Stimulated activated CD8-positive, alpha-beta memory T cell treated with anti-CD3 and anti-CD28 coated beads, Interleukin-7, amount 100 ng/mL, for 24 hours (primary cell): ENCODE data around the gene ESR1.
"Not testable (repeated sequence)": the region's sequence is repeated elsewhere in the genome, so short reads cannot be mapped to it uniquely, and the experiment has no call there.

ENCODE experiments used
- DNase-seq: peaks from one replicate; pipeline ENCODE4 v3.0.0-alpha.2; 2020; ENCODE audit warnings: low read depth

ESR1 gene

DNA sequence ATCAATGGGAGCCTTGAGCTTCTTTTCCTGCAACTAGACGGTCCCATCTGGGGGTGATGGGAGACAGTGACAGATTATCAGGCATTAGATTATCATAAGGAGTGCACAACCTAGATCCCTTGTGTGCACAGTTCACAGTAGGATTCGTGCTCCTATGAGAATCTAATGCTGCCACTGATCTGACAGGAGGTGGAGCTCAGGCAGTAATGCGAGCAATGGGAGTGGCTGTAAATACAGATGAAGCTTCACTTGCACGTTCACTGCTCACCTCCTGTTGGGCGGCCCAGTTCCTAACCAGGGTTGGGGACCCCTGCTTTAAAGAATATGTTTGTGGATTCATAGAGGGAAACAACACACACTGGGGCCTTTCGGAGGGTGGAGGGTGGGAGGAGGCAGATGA lies 180.7 kb downstream of the ESR1 start:
- not testable (repeated sequence) for DNase-seq

DNA sequence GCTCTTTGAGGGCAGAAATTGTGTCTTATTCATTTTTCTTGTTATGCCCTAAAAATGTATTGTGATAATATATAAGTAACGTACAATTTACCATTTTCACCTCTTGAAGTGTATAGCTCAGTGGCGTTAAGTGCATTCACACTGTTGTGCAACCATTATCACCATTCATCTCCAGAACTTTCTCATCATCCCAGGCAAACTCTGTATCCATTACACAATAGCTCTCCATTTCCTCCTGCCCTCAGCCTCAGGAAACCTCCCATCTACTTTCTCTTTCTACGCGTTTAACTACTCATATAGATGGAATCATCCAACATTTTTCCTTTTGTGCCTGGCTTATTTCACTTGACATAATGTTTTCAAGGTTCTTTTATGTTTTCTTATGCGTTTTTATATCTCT lies 184.6 kb downstream of the ESR1 start:
- no peak for DNase-seq

DNA sequence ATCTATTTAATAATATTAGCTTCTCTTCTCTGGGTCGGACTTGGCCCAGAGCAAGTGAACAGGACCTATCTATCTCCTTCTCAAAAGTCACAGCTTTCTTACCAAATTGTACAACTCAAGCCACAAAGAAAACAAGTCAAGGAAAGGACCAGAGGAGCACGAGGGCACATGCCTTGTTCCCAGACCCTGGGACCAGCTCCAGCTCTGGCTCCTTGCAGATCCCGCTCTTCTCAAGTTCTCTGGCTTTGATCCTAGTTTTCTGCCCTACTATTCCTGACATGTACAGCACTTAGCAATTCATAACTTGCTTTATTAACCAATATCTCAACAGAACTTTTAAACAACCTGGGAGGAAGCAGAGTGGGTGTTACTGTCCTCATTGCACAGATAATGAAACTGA lies 185.9 kb downstream of the ESR1 start:
- DNase-seq, result no peak

DNA sequence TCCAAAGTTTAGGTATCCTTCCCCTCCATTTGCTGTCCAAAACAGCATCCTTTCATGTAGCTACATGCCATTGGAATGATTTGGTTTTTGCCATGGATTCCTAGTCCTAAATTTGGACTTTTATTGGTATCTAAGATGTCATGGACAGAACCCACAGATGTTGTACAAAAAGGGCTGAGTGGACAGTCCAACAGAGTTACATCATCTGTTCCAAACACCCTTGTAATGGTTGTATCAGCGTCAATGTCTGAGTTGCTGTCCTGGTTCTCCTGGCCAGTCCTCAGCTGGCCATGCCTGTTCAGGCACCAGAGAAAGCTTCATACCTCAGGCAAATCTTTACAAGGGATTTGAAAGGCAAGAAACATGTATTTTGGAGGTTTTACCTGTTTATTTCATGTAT lies 191.3 kb downstream of the ESR1 start:
- DNase-seq, result no peak

DNA sequence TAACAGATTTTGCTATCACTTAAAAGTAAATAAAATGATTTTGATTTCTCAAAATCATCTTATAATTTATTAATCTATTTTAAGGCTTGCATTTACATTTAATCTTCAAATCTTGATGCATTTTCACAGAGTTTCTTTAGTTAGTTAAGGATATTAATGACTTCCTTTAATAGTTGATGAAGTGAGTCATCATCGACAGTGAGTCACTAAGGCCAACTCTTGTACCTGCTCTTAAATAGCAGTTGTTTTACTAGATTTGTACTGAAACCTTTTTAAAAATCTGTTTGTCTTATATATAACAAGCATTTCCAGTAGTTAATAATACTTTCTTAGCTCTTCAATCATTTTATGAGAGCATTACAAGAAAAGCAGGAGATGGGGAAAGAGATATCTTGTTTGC lies 191.7 kb downstream of the ESR1 start:
- no peak for DNase-seq

DNA sequence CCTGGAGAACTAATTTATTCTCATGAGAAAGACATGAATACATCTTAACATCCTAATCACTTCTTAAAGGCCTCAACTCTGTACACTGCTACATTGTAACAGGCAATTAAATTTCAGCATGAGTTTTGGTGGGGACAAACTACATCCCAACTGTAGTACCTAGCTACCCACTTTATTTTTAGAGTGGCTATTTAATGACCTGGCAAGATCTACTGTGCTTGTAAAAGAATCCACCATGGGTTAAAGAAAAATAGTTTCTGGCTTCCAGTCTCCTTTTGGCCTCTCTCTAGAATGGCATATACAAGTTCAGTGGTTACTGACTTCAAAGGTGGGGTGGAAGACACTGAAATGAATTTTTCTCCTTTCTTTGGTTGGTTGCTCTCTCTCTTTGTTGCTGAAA lies 193.9 kb downstream of the ESR1 start:
- no peak for DNase-seq

DNA sequence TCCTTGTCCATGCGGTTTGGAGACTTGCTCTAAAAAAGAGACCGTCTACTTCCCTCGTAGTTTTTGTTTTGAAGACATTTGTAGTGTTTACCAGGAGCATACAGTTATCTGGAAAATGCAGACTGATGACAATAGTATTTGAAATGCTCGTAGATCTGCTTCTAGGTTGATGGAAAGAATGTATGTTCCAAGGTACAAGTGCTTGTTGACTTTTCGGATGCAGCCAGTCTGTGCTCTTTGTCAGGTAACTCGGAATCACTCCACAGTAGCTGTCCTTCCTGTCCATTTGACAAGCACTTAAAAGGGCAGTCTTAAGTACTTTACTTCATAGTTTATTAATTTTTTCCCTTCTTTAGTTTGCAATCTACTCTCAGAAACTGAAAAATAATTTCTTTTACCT lies 194.8 kb downstream of the ESR1 start:
- DNase-seq, result no peak

DNA sequence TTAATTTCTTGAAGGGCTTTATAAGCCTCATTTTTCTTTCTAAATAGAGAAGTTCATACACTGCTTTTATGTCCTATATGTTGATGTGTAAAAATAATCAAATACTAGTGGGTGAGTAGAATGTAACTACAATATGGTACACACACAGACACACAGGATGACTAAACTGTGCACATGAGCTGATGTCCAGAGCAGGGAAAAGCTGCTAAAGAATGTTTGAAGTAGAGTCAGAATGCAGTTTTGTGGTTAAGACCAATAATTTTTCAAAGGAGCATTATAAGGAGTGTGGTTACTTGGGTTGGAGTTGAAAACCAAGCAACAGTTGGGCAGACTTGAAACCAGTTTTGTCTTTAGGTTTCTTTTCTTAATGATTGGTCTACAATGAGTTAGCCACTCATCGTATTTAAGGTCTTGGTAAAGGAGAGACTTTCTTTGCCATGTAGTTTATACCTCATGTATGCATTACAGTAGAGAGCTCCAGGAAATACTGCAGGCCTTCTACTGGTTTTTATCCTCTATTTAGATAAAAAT lies 196.6 kb downstream of the ESR1 start:
- DNase-seq, result no peak

DNA sequence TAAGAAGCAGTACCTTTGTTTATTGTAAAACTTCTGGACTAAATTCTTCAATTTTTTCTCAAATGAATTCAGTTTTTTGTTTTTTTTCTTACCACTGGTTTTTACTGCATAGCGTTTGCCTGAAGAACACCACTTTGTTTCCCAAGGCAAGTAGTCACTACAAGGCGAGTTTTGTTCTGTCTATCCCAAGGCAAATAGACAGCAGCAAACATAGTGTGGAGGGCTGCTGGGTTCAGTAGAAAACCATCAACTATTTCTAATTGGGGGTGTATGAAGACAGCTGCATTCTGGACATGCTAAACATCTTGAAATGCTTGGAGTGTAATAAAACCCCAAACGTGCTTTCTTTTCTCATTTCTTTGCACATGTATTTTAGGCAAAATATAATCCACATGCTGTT lies 197.4 kb downstream of the ESR1 start:
- no peak for DNase-seq

DNA sequence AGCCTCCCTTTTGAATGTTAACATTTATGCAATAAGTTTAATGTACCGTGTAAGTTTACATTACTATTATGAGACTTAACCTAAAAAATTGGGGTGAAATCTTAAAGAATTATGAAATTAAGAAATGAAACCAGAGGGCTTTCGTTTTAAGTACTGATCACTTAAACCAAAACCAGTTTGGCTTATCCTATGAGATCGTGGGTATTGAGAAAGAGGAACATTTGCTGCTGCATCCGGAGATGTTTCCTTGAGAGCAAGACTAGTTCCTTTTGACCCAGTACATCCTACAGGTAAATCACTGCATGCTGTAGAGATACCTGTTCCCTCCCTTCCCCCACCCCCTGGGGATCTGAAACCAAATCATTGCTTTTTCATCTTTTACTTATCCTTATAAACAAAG lies 201.3 kb downstream of the ESR1 start:
- no peak for DNase-seq

DNA sequence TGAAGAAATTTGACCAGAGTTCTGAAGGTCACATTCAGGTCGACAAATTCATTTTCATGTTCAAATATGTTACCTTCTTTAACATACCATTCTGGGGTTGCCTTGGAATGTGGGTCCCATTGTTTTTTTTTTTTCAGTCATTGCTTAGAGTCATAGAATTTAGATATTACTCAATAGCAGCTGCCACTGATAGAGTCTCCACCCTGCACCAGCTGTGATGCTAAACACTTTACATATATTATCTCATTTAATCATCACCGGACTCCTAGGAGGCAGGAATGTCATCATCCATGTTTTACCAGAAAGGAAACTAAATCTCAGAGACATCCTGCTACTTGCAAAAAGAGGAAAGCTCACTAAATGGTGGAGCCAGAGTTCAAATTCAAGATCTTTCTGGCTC lies 204.7 kb downstream of the ESR1 start:
- DNase-seq, result no peak

DNA sequence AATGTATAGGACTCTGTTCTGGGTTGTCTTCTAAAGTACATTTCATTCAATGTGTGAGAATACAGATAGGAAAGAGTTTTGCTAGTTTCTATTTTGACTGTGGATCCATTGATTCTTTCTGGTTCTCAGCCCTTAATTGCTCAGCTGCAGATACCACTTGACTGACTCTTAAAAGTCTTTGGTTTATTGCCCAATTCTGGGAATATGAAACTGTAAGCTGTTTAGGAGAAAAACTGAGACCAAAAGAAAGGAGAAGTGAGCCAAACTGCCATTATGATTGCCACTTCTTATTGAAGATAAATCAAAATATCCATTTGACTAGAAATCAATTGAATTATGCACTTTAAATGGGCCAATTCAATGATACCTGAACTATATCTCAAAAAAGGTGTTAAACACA lies 211.4 kb downstream of the ESR1 start:
- DNase-seq, result no peak

DNA sequence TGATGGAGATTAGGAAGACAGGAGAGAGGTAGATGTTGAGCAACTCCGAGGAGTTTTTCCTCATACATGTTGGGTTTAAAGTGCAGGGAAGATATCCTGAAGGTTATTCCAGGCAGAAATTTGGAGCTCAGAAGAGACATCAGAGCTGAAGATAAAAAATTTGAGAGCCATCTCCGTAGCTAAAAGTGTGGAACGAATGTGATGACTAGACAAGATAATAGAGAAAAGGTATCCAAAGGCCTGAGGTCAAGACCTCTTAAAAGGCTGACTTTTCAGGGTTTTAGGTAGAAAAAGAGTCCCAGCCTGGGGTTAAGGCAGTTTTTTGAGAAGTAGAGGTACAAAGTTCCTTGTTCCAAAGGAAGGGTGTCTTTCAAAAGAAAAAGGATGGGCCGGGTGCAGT lies 214.8 kb downstream of the ESR1 start:
- DNase-seq, result no peak

DNA sequence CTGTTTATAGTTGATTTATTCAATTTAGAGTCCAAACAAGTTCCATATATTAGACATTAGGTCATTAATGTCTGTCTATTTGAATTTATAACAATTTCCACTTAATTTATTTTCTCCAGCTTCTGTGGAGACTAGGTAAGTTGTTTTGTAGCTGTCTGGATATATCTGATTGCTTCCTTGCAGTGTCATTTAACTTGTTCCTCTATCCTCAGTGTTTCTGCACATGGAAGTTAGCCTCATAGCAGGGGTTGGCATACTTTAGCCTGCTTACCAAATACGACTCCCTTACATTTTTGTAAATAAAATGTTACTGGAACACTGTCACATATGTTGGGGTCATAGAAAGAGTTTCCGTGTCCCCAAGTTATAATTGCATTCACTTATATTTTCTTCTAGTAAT lies 216.1 kb downstream of the ESR1 start:
- no peak for DNase-seq

DNA sequence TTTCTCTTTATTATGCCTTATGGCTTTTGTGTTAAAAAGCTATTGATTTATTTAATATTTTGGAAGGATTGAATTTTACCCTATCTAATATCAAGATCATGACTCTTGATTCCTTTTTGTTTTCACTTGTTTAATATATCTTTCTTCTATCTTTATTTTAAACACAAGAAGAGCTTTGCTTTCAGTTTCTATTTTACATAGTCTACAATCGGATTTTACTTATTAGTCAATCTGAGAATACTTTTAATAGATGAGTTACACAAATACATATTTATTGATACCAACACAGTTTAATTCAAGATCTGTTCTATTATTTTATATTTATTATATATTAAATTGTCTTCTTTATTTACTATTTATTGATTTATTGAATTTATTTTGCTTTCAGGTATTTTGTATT lies 218.8 kb downstream of the ESR1 start:
- DNase-seq, result no peak

DNA sequence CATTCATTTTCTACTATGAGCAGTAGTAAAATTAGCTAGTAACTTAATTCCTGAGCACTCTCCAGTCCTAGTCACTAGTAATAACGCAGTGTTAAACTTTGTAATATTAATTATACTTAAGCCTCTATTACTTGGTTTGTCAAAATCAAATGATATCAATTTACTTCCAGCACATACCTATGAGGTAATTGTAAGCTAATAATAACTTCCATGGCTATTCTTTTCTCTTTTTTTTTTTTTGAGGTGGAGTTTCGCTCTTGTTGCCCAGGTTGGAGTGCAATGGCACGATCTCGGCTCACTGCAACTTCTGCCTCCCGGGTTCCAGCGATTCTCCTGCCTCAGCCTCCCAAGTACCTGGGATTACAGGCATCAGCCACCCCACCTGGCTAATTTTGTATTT lies 219.3 kb downstream of the ESR1 start:
- not testable (repeated sequence) for DNase-seq

DNA sequence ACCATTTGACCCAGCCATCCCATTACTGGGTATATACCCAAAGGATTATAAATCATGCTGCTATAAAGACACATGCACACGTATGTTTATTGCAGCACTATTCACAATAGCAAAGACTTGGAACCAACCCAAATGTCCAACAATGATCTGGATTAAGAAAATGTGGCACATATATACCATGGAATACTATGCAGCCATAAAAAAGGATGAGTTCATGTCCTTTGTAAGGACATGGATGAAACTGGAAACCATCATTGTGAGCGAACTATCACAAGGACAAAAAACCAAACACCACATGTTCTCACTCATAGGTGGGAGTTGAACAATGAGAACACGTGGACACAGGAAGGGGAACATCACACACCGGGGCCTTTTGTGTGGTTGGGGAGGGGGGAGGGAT lies 226.3 kb downstream of the ESR1 start:
- not testable (repeated sequence) for DNase-seq

DNA sequence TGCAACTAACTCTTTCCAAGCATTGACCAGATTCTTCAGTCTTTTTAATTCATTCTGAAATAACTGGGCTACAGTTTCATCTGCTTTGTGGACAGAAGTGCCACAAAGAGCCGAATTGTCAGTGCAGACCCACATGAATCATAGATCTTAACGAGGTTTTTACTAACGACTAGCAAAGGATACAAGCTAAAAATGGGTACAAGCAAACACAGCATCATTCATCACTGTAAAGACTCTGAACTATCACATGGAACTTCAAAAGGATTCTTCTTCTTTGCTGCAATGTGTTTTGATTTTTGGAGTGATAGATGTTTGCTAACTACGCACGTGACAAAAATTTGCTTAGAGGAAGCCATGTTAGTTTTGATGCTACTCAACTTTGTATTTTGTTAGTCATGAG lies 227.1 kb downstream of the ESR1 start:
- DNase-seq, result no peak

DNA sequence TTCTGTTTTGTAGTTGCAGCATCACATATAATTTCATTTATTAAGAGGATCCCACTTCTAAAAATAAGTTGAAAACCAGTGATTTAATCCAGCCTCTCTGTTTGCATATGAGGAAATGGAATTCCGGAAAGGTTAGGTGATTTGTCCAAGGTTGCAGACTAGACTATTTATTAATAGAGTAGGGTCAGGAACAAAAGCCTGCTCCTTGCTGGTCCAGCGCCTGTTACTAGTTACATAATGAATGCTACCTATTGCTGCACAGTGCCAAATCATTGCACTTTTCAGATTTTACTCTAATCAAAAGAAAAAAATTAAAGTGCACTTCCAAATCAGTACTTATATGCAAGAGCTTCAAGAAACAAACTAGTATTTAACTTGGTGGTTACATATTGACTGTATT lies 238.6 kb downstream of the ESR1 start:
- DNase-seq, result no peak

DNA sequence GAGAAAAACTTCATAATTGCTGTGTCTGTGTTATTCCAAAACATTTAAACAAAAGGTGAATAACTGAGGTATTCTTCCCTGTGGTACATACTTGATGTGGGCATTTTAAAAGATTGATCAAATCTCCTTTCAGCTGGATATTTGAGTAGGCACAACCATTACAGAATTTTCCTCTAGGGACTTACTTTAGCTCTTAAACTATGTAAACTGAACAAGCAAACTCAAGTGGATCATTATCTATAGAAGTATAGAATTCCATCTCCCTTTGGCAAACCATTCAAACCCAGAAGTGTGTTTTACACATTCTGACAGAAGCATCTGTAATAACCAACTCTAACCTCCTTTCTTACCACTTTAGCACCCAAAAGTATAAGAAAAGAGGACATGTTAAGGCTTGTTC lies 241.4 kb downstream of the ESR1 start:
- DNase-seq, result no peak

DNA sequence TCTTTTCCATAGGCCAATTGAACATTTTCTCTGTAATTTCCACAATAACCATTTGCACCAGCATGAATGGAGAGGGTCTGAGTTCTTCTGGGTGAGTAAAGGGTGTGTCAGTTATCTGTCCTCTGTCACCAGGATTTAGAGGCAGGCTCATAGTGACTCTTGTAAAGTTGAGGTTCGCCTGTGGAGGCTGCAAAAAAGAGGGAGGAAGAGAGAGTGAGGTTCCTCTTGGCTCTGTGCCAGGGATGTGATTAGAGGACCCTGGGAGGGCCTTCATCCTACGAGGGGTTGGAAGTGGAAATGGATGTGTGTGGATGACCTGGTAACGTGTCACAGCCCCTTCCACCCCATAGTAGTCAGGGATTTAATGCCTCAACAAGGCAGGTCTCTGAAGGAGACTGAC lies 242.0 kb downstream of the ESR1 start:
- no peak for DNase-seq

DNA sequence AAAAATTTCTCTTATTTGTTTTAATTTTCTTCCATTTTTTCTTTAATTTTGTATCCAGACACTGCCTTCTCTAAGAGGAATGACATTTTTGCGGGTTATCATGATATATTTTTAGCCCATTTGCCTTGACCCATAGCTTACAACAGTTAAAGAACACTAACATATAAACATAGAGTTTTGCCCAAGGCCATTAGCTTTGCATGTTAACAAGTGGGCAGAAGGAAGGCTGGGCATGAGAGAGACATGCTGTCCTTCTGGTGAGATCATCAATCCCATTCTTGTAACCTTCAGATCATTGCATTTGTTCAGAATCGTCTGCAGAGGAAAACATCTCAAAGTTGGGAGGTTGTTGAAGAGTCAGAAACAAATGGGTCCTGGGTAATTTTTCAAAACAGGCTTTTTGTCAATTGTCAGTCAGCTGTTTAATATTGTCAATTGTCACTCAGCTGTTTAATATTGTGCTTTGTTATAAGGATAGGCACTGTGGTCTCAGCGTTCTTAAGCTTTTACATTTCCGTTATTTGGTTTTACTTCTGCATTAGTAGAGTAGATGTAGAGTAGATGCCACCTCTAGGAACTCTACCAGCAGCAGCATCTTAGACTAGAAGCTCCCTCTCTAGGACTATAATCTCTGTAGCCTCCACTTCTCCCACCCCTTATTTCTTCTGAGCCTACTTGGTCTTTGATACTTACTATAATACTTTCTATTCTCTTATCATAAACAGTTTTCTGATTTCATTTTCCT lies 243.1 kb downstream of the ESR1 start:
- DNase-seq, result no peak

DNA sequence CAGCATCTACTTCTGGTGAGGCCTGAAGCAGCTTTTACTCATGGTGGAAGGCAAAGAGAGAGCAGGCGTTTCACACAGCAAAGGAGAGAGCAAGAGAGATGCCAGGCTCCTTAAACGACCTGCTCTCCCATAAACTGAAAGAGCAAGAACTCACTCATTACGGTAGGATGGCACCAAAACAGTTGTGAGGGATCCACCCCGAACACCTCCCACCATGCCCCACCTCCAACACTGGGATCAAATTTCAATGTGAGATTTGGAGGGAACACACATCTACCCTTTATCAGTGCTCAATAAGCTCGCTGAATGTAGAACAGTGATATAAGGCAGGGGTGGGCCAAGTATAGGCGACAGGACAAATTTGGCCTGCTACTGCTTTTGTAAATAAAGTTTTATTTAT lies 244.6 kb downstream of the ESR1 start:
- no peak for DNase-seq

DNA sequence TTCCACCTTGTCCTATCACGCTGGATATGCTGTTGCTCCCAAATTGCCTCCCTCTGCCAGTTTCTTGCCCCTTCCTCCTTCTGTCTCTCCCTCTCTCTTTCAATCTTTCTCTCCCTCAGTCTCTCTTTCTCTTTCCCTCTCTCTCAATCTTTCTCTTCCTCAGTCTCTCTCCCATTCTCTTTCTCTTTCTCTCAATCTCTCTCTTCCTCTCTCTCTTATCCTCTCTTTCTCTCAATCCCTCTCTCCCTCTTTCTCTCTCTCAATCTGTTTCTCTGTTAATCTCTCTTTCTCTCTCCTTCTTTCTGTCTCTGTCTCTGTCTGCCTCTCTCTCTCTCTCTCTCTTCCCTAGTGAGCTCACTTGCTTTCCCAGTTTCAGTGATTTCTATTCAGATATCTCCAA lies 245.8 kb downstream of the ESR1 start:
- no peak for DNase-seq
